Measurements from ENCODE around the gene ACTG2.

Gene ACTG2

GRCh38 chr2:73904952-73905351, 12.1 kb downstream of the ACTG2 start:
- DNase-seq (ENCODE audit: low spot score): no peak
- ChIA-PET CTCF (no interaction called here), POLR2A (ENCODE audit: low non-redundant PET) (no interaction called here)
- H3K27ac ChIP-seq: no peak overlapping the region
- no peak for TF ChIP-seq CTCF (conservative IDR thresholded peaks at IDR 0.05; ENCODE audit: low read depth)

- POLR2A ChIA-PET (ENCODE audit: low non-redundant PET): no interaction called here
- DNase-seq (ENCODE audit: low spot score): no peak
- TF ChIP-seq CTCF (conservative IDR thresholded peaks at IDR 0.05; ENCODE audit: low read depth): no peak
- no peak overlapping the region for H3K27ac ChIP-seq
- CTCF ChIA-PET: no interaction called here
Observed at GRCh38 chr2:73906847-73907505, 14.2 kb downstream of the ACTG2 start.

GRCh38 chr2:73907840-73908452, 15.1 kb downstream of the ACTG2 start:
- H3K27ac ChIP-seq: no peak overlapping the region
- POLR2A ChIA-PET (ENCODE audit: low non-redundant PET): no interaction called here
- no peak for TF ChIP-seq CTCF (conservative IDR thresholded peaks at IDR 0.05; ENCODE audit: low read depth)
- DNase-seq (ENCODE audit: low spot score): no peak
- CTCF ChIA-PET: interaction anchor here (0.6 kb wide), 1 partner anchor 716 kb away, joined by 4 read pairs; no protein-coding TSS in a partner anchor

GRCh38 chr2:73908689-73909652, 16.2 kb downstream of the ACTG2 start:
- H3K27ac ChIP-seq: no peak overlapping the region
- CTCF ChIA-PET: no interaction called here
- no peak for DNase-seq (ENCODE audit: low spot score)
- TF ChIP-seq CTCF (conservative IDR thresholded peaks at IDR 0.05; ENCODE audit: low read depth): no peak
- POLR2A ChIA-PET (ENCODE audit: low non-redundant PET): no interaction called here

DNA sequence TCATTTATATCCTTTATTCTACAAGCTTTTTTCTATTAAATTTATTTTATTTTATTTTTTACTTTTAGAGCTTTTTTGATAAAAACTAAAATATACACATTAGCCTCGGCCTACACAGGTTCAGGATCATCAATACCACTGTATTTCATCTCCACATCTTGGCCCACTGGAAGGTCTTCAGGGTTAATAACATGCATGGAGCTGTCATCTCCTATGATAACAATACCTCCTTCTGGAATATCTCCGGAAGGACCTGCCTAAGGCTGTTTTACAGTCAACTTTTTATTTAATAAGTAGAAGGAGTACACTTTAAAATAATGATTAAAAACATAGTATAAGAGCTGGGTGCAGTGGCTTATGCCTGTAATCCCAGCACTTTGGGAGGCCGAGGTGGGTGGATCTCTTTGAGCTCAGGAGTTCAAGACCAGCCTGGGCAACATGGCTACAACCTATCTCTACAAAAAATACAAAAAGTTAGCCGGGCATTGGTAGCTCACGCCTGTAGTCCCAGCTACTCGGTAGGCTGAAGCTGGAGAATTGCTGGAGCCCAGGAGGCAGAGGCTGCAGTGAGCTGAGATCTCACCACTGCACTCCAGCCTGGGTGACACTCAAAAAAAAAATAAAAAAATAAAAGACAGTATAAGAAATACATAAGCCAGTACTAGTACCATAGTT, 18.2 kb downstream of the ACTG2 start:
- no peak for DNase-seq (ENCODE audit: low spot score)
- no peak overlapping the region for H3K27ac ChIP-seq
- TF ChIP-seq CTCF (conservative IDR thresholded peaks at IDR 0.05; ENCODE audit: low read depth): no peak
- POLR2A ChIA-PET (ENCODE audit: low non-redundant PET): no interaction called here
- CTCF ChIA-PET: interaction anchor here (0.5 kb wide), 1 partner anchor 107 kb away, joined by 5 read pairs; no protein-coding TSS in a partner anchor

Data from RWPE1 (cell line).